ENCODE results near the gene P2RX3.

P2RX3 gene

GRCh38 chr11:57315491-57315890 lies 22.7 kb upstream of the P2RX3 start:
- Mint-ChIP-seq H3K27me3 (ENCODE audit: low read depth) (no peaks in the 10 kb centered on the region), H3K27ac (no peak overlapping the region), H3K4me3 (no peak overlapping the region), H3K4me1 (ENCODE audit: low read depth) (peaks cover 12% of the 10 kb centered on the region), H3K9me3 (no peaks in the 10 kb centered on the region), H3K36me3 (ENCODE audit: low read depth) (no peaks in the 10 kb centered on the region)
- DNase-seq (ENCODE audit: low spot score): no peak

- no peak overlapping the region for H3K27ac Mint-ChIP-seq
- H3K4me3 Mint-ChIP-seq: no peak overlapping the region
- H3K4me1 Mint-ChIP-seq (ENCODE audit: low read depth): peaks cover 7% of the 10 kb centered on the region
- no peaks in the 10 kb centered on the region for H3K27me3 Mint-ChIP-seq (ENCODE audit: low read depth)
- no peaks in the 10 kb centered on the region for H3K9me3 Mint-ChIP-seq
- no peaks in the 10 kb centered on the region for H3K36me3 Mint-ChIP-seq (ENCODE audit: low read depth)
- no peak for DNase-seq (ENCODE audit: low spot score)
Measured at GRCh38 chr11:57316017-57316416, 22.1 kb upstream of the P2RX3 start.

GRCh38 chr11:57318178-57318577 lies 20.0 kb upstream of the P2RX3 start:
- H3K4me1 Mint-ChIP-seq (ENCODE audit: low read depth): peaks cover 8% of the 10 kb centered on the region

GRCh38 chr11:57320067-57320718 lies 18.0 kb upstream of the P2RX3 start:
- no peak overlapping the region for H3K4me3 Mint-ChIP-seq
- no peak overlapping the region for H3K27ac Mint-ChIP-seq
- H3K9me3 Mint-ChIP-seq: no peaks in the 10 kb centered on the region
- H3K27me3 Mint-ChIP-seq (ENCODE audit: low read depth): no peaks in the 10 kb centered on the region
- DNase-seq (ENCODE audit: low spot score): no peak
- no peaks in the 10 kb centered on the region for H3K36me3 Mint-ChIP-seq (ENCODE audit: low read depth)
- H3K4me1 Mint-ChIP-seq (ENCODE audit: low read depth): peaks cover 14% of the 10 kb centered on the region

More at GRCh38 chr11:57318178-57318577, 20.0 kb upstream of the P2RX3 start:
- DNase-seq (ENCODE audit: low spot score): no peak
- Mint-ChIP-seq H3K9me3 (no peaks in the 10 kb centered on the region), H3K4me3 (no peak overlapping the region), H3K36me3 (ENCODE audit: low read depth) (no peaks in the 10 kb centered on the region), H3K27me3 (ENCODE audit: low read depth) (no peaks in the 10 kb centered on the region), H3K27ac (no peak overlapping the region)

GRCh38 chr11:57320719-57321387 lies 17.3 kb upstream of the P2RX3 start:
- Mint-ChIP-seq H3K27me3 (ENCODE audit: low read depth) (no peaks in the 10 kb centered on the region), H3K9me3 (no peaks in the 10 kb centered on the region), H3K4me1 (ENCODE audit: low read depth) (peaks cover 21% of the 10 kb centered on the region), H3K4me3 (no peak overlapping the region), H3K27ac (peak overlapping the region; percentile 12), H3K36me3 (ENCODE audit: low read depth) (peaks cover 3% of the 10 kb centered on the region)
- DNase-seq (ENCODE audit: low spot score): no peak

GRCh38 chr11:57321388-57322255 lies 16.5 kb upstream of the P2RX3 start:
- H3K27ac Mint-ChIP-seq: peak overlapping the region; percentile 7
- H3K9me3 Mint-ChIP-seq: no peaks in the 10 kb centered on the region
- H3K27me3 Mint-ChIP-seq (ENCODE audit: low read depth): no peaks in the 10 kb centered on the region
- H3K36me3 Mint-ChIP-seq (ENCODE audit: low read depth): peaks cover 11% of the 10 kb centered on the region
- DNase-seq (ENCODE audit: low spot score): no peak
- no peak overlapping the region for H3K4me3 Mint-ChIP-seq
- peaks cover 29% of the 10 kb centered on the region for H3K4me1 Mint-ChIP-seq (ENCODE audit: low read depth)

GRCh38 chr11:57322256-57323166 lies 15.6 kb upstream of the P2RX3 start:
- Mint-ChIP-seq H3K27ac (no peak overlapping the region), H3K4me1 (ENCODE audit: low read depth) (peaks cover 32% of the 10 kb centered on the region), H3K9me3 (no peaks in the 10 kb centered on the region), H3K4me3 (peak overlapping the region; percentile 47), H3K36me3 (ENCODE audit: low read depth) (peaks cover 20% of the 10 kb centered on the region), H3K27me3 (ENCODE audit: low read depth) (no peaks in the 10 kb centered on the region)
- no peak for DNase-seq (ENCODE audit: low spot score)

- no peaks in the 10 kb centered on the region for H3K9me3 Mint-ChIP-seq
- H3K4me1 Mint-ChIP-seq (ENCODE audit: low read depth): peaks cover 33% of the 10 kb centered on the region
- peak overlapping the region; percentile 80 for H3K27ac Mint-ChIP-seq
- peaks cover 27% of the 10 kb centered on the region for H3K36me3 Mint-ChIP-seq (ENCODE audit: low read depth)
- no peak for DNase-seq (ENCODE audit: low spot score)
- peak overlapping the region; percentile 85 for H3K4me3 Mint-ChIP-seq
- H3K27me3 Mint-ChIP-seq (ENCODE audit: low read depth): no peaks in the 10 kb centered on the region
Measured at GRCh38 chr11:57323167-57323854, 14.8 kb upstream of the P2RX3 start.

- peaks cover 32% of the 10 kb centered on the region for H3K36me3 Mint-ChIP-seq (ENCODE audit: low read depth)
- no peaks in the 10 kb centered on the region for H3K9me3 Mint-ChIP-seq
- peaks cover 33% of the 10 kb centered on the region for H3K4me1 Mint-ChIP-seq (ENCODE audit: low read depth)
- H3K4me3 Mint-ChIP-seq: peak overlapping the region; percentile 85
- no peaks in the 10 kb centered on the region for H3K27me3 Mint-ChIP-seq (ENCODE audit: low read depth)
- DNase-seq (ENCODE audit: low spot score): no peak
- peak overlapping the region; percentile 80 for H3K27ac Mint-ChIP-seq
Measured at GRCh38 chr11:57323855-57324153, 14.3 kb upstream of the P2RX3 start.

- Mint-ChIP-seq H3K4me3 (peak overlapping the region; percentile 85), H3K27ac (peak overlapping the region; percentile 80), H3K4me1 (ENCODE audit: low read depth) (peaks cover 33% of the 10 kb centered on the region), H3K27me3 (ENCODE audit: low read depth) (no peaks in the 10 kb centered on the region), H3K36me3 (ENCODE audit: low read depth) (peaks cover 37% of the 10 kb centered on the region), H3K9me3 (no peaks in the 10 kb centered on the region)
- DNase-seq (ENCODE audit: low spot score): no peak
Measured at GRCh38 chr11:57324154-57324885, 13.8 kb upstream of the P2RX3 start.

- H3K36me3 Mint-ChIP-seq (ENCODE audit: low read depth): peaks cover 44% of the 10 kb centered on the region
- H3K4me1 Mint-ChIP-seq (ENCODE audit: low read depth): peaks cover 33% of the 10 kb centered on the region
- H3K9me3 Mint-ChIP-seq: no peaks in the 10 kb centered on the region
- no peaks in the 10 kb centered on the region for H3K27me3 Mint-ChIP-seq (ENCODE audit: low read depth)
- peak within 1 kb of the TSS; percentile 85 for H3K4me3 Mint-ChIP-seq
- DNase-seq (ENCODE audit: low spot score): peak; percentile 89
- peak within 1 kb of the TSS; percentile 90 for H3K27ac Mint-ChIP-seq
Measured at GRCh38 chr11:57324886-57325734, 13.0 kb upstream of the P2RX3 start, which contains the start of gene TNKS1BP1. TNKS1BP1 (minus strand) TSS chr11:57324952; CDS start chr11:57321885, 3,067 bp downstream.

GRCh38 chr11:57325735-57326048 lies 12.5 kb upstream of the P2RX3 start:
- DNase-seq (ENCODE audit: low spot score): no peak
- H3K4me3 Mint-ChIP-seq: peak overlapping the region; percentile 78
- peaks cover 49% of the 10 kb centered on the region for H3K36me3 Mint-ChIP-seq (ENCODE audit: low read depth)
- H3K4me1 Mint-ChIP-seq (ENCODE audit: low read depth): peaks cover 33% of the 10 kb centered on the region
- no peaks in the 10 kb centered on the region for H3K9me3 Mint-ChIP-seq
- H3K27ac Mint-ChIP-seq: peak overlapping the region; percentile 90
- no peaks in the 10 kb centered on the region for H3K27me3 Mint-ChIP-seq (ENCODE audit: low read depth)

Measured in T-helper 2 cell treated with Interferon-gamma antibody and Interleukin-4, amounts not matched to agents 5 μg/mL and 100 μg/mL, for 36 hours (primary cell).